ENCODE results near the gene SERPINB10.

Gene SERPINB10, protein sequence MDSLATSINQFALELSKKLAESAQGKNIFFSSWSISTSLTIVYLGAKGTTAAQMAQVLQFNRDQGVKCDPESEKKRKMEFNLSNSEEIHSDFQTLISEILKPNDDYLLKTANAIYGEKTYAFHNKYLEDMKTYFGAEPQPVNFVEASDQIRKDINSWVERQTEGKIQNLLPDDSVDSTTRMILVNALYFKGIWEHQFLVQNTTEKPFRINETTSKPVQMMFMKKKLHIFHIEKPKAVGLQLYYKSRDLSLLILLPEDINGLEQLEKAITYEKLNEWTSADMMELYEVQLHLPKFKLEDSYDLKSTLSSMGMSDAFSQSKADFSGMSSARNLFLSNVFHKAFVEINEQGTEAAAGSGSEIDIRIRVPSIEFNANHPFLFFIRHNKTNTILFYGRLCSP

DNA sequence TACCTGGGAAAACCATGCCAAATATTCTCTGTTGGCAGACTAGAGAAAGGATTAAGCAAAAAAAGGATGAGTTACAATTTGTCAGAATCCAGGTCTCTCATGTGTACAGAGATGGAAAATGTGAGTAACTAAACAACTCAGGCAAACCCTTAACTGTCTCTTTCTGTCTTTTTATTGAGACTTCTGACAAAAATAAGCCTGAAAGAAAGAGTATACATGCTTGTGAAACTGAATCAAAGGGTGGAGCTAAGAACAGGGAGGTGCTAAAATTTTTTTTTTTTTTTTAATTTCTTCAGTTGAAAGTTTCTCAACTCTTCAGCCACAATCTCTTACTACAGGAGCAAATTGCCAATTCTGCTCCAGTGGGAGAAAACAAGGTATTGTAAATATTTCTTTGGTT is at the start of gene SERPINB10:
TSS of gene SERPINB10 (plus strand) at position 295 of the 400 bp plus-strand sequence. CDS start 7,553 bp downstream, outside the sequence.
- DNase-seq (ENCODE audit: low read depth in 2 of 2), result no peak

GRCh38 chr18:63858456-63858855 is 49.3 kb upstream of the SERPINB10 start:
- DNase-seq (ENCODE audit: low read depth in 2 of 2), result no peak

- DNase-seq (ENCODE audit: low read depth in 2 of 2), result no peak
Measured at GRCh38 chr18:63859781-63860475, 47.8 kb upstream of the SERPINB10 start.

DNA sequence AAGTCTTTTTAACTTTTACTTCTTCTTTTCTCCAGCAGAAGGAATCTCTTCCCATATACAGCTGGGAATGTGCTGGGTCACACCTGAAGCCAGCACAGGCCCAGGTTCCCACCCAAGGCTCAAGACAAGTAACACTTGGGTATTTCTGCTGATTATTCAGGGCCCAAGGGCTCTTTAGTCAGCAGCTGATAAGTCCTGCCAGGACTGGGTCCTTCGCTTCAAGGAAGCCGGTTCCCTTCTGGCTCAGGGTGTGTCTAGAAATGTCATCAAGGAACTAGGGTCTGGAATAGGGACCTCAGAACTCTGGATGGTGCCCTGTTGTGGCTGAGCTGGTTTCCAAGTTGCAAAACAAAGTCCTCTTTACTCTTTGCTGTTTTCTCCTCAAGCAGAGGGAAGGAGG is 47.2 kb upstream of the SERPINB10 start:
- DNase-seq (ENCODE audit: low read depth in 2 of 2), result no peak

DNA sequence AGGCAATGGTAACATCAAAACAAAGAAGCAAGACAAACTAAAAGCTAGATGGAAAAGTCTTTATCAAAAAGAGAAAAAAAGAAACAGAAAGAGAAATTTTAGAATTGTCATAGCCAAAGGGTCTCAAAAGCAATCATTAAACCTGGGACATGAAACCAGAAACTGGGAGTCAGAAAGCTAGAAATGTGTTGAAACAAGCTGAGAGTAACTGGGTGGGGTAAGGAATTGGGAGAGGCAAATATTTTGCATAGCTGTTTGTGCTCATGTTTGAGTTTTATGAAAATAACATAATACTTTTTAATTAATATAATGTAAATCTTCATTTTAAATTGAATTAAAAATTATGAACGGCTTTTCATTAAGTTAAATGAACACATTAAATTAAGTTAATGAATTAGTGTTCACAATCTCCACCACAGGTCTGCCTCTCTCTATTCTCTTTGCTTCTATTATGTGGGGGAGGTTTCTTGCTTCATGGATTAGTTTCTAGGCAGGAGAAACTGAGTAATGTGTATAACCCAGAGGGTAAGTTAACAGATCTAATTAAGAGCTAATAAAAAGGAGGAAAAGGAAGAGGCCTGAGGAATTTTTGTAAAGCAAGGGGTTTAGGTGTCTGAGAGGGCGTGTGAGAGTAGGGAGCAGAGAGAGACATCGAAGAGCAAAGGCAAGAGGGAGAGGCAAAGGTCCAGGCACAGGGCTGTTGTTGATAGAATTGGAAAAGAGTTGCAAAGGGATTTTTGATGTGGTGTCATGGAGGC is 40.2 kb upstream of the SERPINB10 start:
- DNase-seq (ENCODE audit: low read depth in 2 of 2), result no peak

- DNase-seq (ENCODE audit: low read depth in 2 of 2), result no peak
Measured at GRCh38 chr18:63868546-63868945, 39.2 kb upstream of the SERPINB10 start.

GRCh38 chr18:63869374-63869773 is 38.4 kb upstream of the SERPINB10 start:
- no peak for DNase-seq (ENCODE audit: low read depth in 2 of 2)

GRCh38 chr18:63869851-63870250 is 37.9 kb upstream of the SERPINB10 start:
- DNase-seq (ENCODE audit: low read depth in 2 of 2), result no peak

DNA sequence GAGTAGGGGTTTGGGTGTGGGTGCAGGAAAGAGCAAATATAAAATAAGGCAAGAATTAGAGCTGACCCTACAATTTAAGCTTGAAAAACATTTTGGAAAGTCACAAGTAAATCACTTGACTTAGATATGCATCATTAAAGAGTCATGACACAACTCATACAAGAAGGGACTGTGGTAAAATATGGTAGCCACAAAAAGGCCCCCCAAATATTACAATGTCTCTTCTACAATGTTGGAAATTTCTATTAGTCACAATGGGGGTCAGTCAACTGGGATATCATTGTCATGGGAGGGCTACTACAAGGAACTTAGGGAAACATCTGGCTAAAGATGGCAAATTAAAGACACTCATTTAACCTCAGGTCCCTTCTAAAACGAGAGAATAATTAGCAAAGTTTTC is 35.9 kb upstream of the SERPINB10 start:
- no peak for DNase-seq (ENCODE audit: low read depth in 2 of 2)

- no peak for DNase-seq (ENCODE audit: low read depth in 2 of 2)
Measured at GRCh38 chr18:63872586-63872985, 35.2 kb upstream of the SERPINB10 start.

DNA sequence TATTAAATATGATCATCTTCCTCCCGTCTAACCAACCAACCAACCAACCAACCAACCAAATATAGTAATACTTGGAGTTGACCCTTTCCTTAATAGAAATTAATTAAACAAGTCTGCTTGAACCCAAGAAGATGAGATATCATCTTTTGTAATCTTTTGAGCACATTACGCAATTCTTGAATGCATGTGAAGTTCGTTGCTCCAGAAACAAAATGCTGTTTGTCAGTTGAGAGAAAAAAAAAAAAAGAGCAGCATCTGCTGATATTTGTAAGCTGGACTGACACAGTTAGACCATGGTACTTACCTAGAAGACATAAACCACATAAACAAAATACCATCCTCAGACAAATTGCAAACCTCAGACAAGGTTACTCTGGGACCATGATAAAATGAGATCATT is 29.4 kb upstream of the SERPINB10 start:
- DNase-seq (ENCODE audit: low read depth in 2 of 2), result no peak

GRCh38 chr18:63878925-63879324 is 28.8 kb upstream of the SERPINB10 start:
- DNase-seq (ENCODE audit: low read depth in 2 of 2), result no peak

- DNase-seq (ENCODE audit: low read depth in 2 of 2), result no peak
Measured at GRCh38 chr18:63879709-63880108, 28.0 kb upstream of the SERPINB10 start.

- no peak for DNase-seq (ENCODE audit: low read depth in 2 of 2)
Measured at GRCh38 chr18:63881851-63882250, 25.9 kb upstream of the SERPINB10 start.

- DNase-seq (ENCODE audit: low read depth in 2 of 2), result no peak
Measured at GRCh38 chr18:63882333-63883141, 25.2 kb upstream of the SERPINB10 start.

DNA sequence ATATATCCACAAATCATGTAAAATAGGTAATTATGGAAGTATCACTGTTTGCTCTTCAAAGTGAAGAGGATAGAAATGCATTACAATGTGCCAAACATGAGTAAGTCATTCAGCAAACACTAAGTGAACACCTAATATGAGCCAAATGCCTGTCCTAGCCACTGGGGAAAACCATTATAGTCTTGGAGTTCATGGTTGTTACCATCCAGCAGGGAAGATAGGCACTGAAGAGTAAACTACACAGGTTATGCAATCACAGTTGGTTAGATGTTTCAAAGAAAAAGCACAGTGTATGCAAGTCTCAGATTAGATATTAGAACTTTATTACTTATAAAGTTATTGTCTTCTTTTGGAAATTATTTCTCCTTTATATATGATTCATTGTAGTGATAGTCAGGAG is 24.1 kb upstream of the SERPINB10 start:
- DNase-seq (ENCODE audit: low read depth in 2 of 2), result no peak

DNA sequence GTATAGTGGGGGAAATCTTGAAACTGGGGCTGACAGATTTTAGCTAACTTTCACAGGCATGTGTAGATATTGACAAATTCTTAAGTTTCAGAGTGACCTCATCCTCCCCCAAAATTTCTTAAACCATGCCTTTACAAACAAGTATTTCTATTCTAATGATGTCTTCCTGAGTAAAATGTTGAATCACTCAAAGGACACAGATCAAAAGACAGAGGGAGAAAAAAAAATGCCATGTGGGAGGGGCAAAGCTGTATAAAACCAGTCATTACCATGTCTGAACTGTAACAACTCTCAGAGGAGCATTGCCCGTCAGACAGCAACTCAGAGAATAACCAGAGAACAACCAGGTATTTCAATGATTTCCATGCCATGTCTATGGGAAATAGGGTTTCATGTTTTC is 20.3 kb upstream of the SERPINB10 start, which contains the start of gene SERPINB2:
TSS of gene SERPINB2 (plus strand) at position 282 of the 400 bp plus-strand sequence. CDS start 3,740 bp downstream, outside the sequence.
- DNase-seq (ENCODE audit: low read depth in 2 of 2), result no peak

DNA sequence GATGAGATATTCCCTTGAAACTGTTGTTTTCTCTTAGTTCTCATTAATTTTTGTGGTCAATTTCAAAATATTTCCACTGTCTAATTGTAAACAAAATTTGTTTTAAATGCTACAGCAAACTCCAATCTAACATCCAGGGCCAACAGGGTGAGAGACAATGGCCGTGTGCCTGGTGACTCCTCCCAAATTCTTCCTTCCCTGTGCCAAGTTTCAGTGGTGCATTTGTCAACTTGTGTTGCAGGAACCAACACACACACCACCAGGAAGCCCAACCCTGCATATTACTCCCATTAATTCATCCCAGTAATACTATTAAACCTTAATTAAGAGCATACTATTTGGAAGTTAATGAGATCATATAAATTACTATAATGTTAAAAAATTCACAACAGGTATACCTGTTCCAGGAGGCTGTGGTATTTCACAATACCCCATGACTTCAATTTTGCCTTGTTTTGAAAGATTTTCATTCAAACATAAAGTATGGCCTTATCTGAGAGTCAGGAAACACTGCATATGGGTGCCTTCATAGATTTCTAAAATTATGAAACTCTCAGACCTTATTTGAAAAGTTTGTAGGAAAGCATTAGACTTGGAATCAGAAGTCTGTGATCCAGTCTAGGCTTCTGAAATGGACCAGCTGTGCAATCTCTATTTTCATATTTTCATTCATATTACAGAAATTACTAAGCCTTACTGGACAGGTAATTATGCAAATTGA is 19.1 kb upstream of the SERPINB10 start:
- DNase-seq (ENCODE audit: low read depth in 2 of 2), result no peak

- DNase-seq (ENCODE audit: low read depth in 2 of 2), result no peak
Measured at GRCh38 chr18:63889626-63890025, 18.1 kb upstream of the SERPINB10 start.

- no peak for DNase-seq (ENCODE audit: low read depth in 2 of 2)
Measured at GRCh38 chr18:63890237-63890949, 17.4 kb upstream of the SERPINB10 start.
